ENCODE results near the gene CPXM2. TPM values are rescaled to one million over a fixed set of nuclear protein-coding genes. Genes with fewer than 3 reads are reported as not detected.

Gene CPXM2
- polyA plus RNA-seq, 1 of the 3 experiments (the other 2 are of a cell fraction) = not detected

GRCh38 chr10:123808286-123808685 is 83.3 kb downstream of the CPXM2 start:
- no peaks in the 10 kb centered on the region for H3K27me3 ChIP-seq (ENCODE audit: insufficient read depth)
- CTCF ChIA-PET = no interaction called here

More at GRCh38 chr10:123808286-123808685, 83.3 kb downstream of the CPXM2 start:
- Histone ChIP-seq H3K4me3 (ENCODE audit: low read depth in 2 of 2, low read length in 1 of 2) (no peak overlapping the region), H3F3A (replicated peaks; ENCODE audit: insufficient read depth) (no peaks in the 10 kb centered on the region), H3K36me3 (replicated peaks in 1 of 2; ENCODE audit: control insufficient read depth in 1 of 2, insufficient read depth in 2 of 2, low read length in 1 of 2) (no peaks in the 10 kb centered on the region), H3K4me2 (no peak overlapping the region), H3K9ac (no peak overlapping the region), H3K27ac (ENCODE audit: low read depth in 2 of 2, low read length in 1 of 2) (no peak overlapping the region), H2AFZ (ENCODE audit: low read depth) (no peak overlapping the region), H3K4me1 (ENCODE audit: control insufficient read depth in 1 of 2, insufficient read depth in 2 of 2, low read depth in 1 of 2, low read length in 1 of 2) (no peaks in the 10 kb centered on the region), H3K9me3 (no peaks in the 10 kb centered on the region), H3K9me2 (peaks cover 2% of the 10 kb centered on the region; the same call in 1 of the 2 replicates), H3K79me2 (ENCODE audit: insufficient read depth) (no peaks in the 10 kb centered on the region), H4K20me1 (ENCODE audit: insufficient read depth) (no peaks in the 10 kb centered on the region)
- 23% methylated on average over 2 of the region's 2 CpGs for WGBS (ENCODE audit: low lambda C conversion rate)
- DNase-seq = no peak
- POLR2A ChIA-PET = no interaction called here
- TF ChIP-seq GABPA (IDR thresholded peaks at IDR 0.05; ENCODE audit: low read depth) = no peak
- no peak for TF ChIP-seq CHD2 (IDR thresholded peaks at IDR 0.05; ENCODE audit: low read length, partially characterized antibody)
- TF ChIP-seq FOSL2 (IDR thresholded peaks at IDR 0.05; ENCODE audit: borderline replicate concordance, low read depth) = no peak
- no peak for TF ChIP-seq RCOR1 (IDR thresholded peaks at IDR 0.05; ENCODE audit: low read length)
- no peak for TF ChIP-seq REST (IDR thresholded peaks at IDR 0.05; ENCODE audit: low read depth, low read length)
- no peak for TF ChIP-seq MAX (IDR thresholded peaks at IDR 0.05; ENCODE audit: low read depth)
- TF ChIP-seq USF2 (IDR thresholded peaks at IDR 0.05; ENCODE audit: borderline replicate concordance, low read depth, low read length) = no peak
- TF ChIP-seq POLR2AphosphoS5 (IDR thresholded peaks at IDR 0.05; ENCODE audit: low read depth, low read length) = no peak
- TF ChIP-seq SIN3A (IDR thresholded peaks at IDR 0.05; ENCODE audit: borderline replicate concordance, low read depth, low read length) = no peak
- no peak for TF ChIP-seq RXRA (IDR thresholded peaks at IDR 0.05; ENCODE audit: borderline replicate concordance, low read depth)
- TF ChIP-seq FOXJ3 (CRISPR knock-in tag; IDR thresholded peaks at IDR 0.05) = no peak
- no peak for TF ChIP-seq YY1 (IDR thresholded peaks at IDR 0.05; ENCODE audit: low read depth)
- no peak for TF ChIP-seq TCF12 (IDR thresholded peaks at IDR 0.05)

Data from SK-N-SH (cell line).